WI38 (cell line): Measurements from ENCODE around the gene CST8.
"Not testable (repeated sequence)": the region's sequence is repeated elsewhere in the genome, so short reads cannot be mapped to it uniquely, and the experiment has no call there.

ENCODE experiments used
- H3K4me3 ChIP-seq: 2 replicates; pipeline ENCODE4 v1.5.1; 2011; ENCODE audit warnings: low read depth, mild to moderate bottlenecking, control low read depth, low read length
- CTCF ChIP-seq: IDR thresholded peaks from 2 replicates; pipeline ENCODE4 v1.5.1; 2012; ENCODE audit warnings: low read depth, mild to moderate bottlenecking, control low read depth, low read length

CST8 gene

GRCh38 chr20:23456409-23456808 lies 34.5 kb upstream of the CST8 start:
- TF ChIP-seq CTCF, result no peak
- no peak overlapping the region for H3K4me3 ChIP-seq

GRCh38 chr20:23456873-23457272 lies 34.0 kb upstream of the CST8 start:
- no peak overlapping the region for H3K4me3 ChIP-seq
- no peak for TF ChIP-seq CTCF

- TF ChIP-seq CTCF, result no peak
- H3K4me3 ChIP-seq, result no peak overlapping the region
Measured at GRCh38 chr20:23459461-23460150, 31.3 kb upstream of the CST8 start.

- TF ChIP-seq CTCF, result no peak
- no peak overlapping the region for H3K4me3 ChIP-seq
Measured at GRCh38 chr20:23461180-23461579, 29.7 kb upstream of the CST8 start.

- not testable (repeated sequence) for H3K4me3 ChIP-seq
Measured at GRCh38 chr20:23466961-23467360, 24.0 kb upstream of the CST8 start.

GRCh38 chr20:23472306-23472705 lies 18.6 kb upstream of the CST8 start:
- not testable (repeated sequence) for H3K4me3 ChIP-seq

GRCh38 chr20:23473293-23473692 lies 17.6 kb upstream of the CST8 start:
- H3K4me3 ChIP-seq, result not testable (repeated sequence)

GRCh38 chr20:23475395-23475794 lies 15.5 kb upstream of the CST8 start:
- TF ChIP-seq CTCF, result no peak

GRCh38 chr20:23476015-23476754 lies 14.7 kb upstream of the CST8 start:
- no peak for TF ChIP-seq CTCF
- no peak overlapping the region for H3K4me3 ChIP-seq

More at GRCh38 chr20:23475395-23475794, 15.5 kb upstream of the CST8 start:
- no peak overlapping the region for H3K4me3 ChIP-seq
